HG03159 (cell line): Measurements from ENCODE around the gene HINT3.
"Not testable (repeated sequence)": the region's sequence is repeated elsewhere in the genome, so short reads cannot be mapped to it uniquely, and the experiment has no call there.

Experiments
- ATAC-seq: cut with Tn5 transposase; IDR thresholded peaks from one replicate; pipeline ENCODE4 v1.9.1; 2021; ENCODE audit warnings: mild to moderate bottlenecking, moderate library complexity; ENCODE audit not compliant: unreplicated experiment

HINT3 gene

DNA sequence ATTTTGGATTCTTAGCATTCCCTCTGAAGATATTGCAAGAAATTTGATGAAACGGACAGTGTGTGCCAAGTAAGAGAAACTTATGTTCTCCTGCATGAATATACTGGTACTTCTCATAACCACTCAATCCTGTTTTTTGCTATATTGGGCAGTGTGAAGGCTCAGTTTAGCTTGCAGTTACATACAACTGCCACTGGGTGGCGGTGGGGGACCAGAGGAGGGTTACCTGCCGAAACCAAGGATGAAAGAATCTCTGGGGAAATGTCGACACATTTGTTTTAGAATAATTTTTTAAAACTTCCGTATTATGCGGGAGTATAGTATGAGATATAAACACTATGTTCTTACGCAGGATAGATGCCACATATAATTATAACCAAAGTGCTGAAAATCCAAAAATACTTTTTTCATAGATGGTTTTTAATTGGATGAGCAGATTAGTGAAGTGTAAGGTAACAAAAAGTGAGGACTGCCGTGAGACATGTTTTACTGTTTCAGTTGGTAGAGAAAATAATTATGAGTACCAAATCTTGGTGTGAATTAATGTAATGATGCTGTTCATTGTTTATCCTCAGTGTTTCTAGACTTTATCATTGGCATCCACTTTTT is 39.5 kb downstream of the HINT3 start:
- peak; percentile 97 for ATAC-seq

GRCh38 chr6:126002755-126003679 is 46.4 kb downstream of the HINT3 start:
- ATAC-seq = no peak

DNA sequence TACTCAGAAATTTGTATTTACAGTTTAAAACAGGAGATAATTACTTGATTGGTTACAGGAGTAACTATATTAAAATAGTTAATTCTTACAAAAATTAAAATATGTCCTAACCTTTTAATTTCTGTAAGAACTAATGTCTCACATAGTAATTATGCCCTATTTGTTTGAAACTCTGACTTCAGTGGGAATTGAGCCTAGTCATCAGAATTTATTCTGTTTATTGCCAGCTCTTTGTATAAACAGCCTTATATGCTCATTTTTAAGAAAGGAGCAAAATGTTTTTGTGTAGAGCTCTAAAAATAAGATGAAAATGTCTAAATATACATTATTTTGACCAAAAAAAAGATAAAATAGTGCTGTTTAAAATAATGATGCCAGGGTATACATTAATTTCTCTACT is 51.2 kb downstream of the HINT3 start:
- ATAC-seq = no peak

- ATAC-seq = no peak
Observed at GRCh38 chr6:126010040-126010439, 53.5 kb downstream of the HINT3 start.

DNA sequence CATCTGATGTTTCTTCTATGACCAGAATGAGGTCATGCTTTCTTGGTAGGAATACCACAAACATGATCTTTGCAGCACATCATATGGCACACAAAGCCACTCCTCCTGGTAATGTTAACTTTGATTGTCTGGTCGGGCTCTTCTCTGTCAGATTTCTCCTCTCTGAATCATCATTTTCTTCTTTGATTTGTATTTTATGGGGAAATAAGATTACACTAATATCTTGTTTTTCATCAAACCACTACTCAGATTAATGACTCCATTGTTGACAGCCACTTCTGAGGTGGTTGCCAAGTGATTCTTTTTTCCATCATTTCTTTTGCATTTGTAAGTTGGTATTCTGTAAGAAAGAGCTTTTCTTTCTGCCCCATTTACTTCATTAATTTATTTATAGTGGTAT is 59.3 kb downstream of the HINT3 start:
- no peak for ATAC-seq

DNA sequence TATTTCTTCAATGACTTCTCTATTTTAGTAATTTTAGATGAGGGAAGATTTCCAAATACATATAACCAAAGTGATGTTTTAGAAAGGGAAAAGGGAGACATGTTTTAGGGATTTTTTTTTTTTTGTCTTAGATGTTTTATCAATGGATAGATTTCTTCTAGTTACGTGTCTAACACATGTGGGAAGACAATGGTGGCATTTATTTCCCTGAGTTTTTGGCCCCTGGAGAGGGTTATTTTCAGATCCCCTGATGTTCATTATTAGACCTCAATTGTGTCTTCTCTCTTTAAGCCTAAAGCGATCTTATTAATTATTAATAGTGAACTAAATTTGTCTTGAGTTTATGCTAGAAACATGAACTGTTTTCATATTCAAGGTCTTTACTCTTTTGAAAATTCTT is 60.0 kb downstream of the HINT3 start:
- no peak for ATAC-seq

DNA sequence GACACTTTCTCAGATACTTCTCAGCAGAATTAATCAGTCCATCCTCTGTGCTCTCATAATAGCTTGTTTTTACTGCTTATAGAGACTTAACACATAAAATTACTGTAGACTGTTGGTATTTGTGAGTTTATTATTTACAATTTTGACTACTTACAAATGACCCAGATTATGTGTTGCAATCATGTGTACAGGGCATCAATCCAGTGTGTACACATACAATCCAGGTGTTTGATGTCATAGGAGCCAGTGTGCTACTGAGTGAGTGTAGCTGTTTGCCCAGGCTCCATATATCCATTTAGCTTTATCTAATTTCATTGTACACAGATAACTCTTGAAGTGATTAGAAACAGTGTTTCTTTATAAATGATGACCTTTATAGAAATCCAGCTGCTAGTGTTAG is 61.1 kb downstream of the HINT3 start:
- ATAC-seq = no peak

GRCh38 chr6:126020305-126021050 is 63.9 kb downstream of the HINT3 start:
- ATAC-seq = no peak

DNA sequence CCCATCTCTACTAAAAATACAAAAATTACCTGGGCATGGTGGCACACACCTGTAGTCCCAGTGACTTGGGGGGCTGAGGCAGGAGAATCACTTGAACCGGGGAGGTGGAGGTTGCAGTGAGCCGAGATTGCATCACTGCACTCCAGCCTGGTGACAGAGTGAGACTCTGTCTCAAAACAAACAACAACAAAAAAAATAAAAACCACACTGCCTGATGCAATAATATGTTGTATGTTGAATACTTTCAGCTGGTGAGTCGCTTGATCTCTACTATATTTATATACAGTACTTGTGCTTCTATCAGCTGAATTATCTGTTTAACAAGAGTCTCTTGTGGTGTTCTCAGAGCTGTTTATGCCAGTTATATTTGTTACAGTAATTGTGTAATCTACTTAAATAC is 66.9 kb downstream of the HINT3 start:
- not testable (repeated sequence) for ATAC-seq

GRCh38 chr6:126026001-126026400 is 69.4 kb downstream of the HINT3 start:
- no peak for ATAC-seq

DNA sequence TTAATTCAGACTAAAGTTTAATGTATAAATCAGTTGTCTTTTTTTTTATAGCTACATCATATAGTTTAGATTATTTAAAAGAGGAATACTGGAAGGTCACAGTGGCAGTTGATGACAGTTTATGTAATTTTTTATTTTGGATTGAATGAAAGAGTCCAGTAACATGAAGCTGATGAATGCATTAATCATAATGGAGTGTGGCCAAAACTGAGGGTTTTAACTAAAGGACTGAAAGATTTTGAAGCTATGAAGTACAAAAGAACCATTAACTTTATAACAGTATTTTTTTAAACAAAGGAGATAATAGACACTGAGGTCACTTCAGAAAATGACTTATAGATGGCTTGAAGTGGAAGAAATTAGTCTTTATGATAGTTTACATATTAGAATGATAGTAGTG is 71.0 kb downstream of the HINT3 start:
- ATAC-seq = no peak
